GM12873 (cell line): ENCODE measurements around the gene SEZ6.

Source experiments
- CTCF ChIP-seq: IDR thresholded peaks from 2 replicates; pipeline ENCODE4 v1.5.1; 2012; ENCODE audit warnings: low read depth, mild to moderate bottlenecking, moderate library complexity, low read length, control low read depth; ENCODE audit not compliant: insufficient read depth; ENCODE audit errors: missing control alignments

SEZ6 gene

GRCh38 chr17:29005936-29006511 is at the start of gene SEZ6:
Gene SEZ6 (minus strand): TSS chr17:29006033. CDS start chr17:29005869, 164 bp downstream.
- no peak for TF ChIP-seq CTCF

GRCh38 chr17:29054835-29055234 is 49.0 kb upstream of the SEZ6 start:
- no peak for TF ChIP-seq CTCF

GRCh38 chr17:29051731-29052130 is 45.9 kb upstream of the SEZ6 start:
- TF ChIP-seq CTCF, result no peak

GRCh38 chr17:29051194-29051593 is 45.4 kb upstream of the SEZ6 start:
- TF ChIP-seq CTCF, result no peak

GRCh38 chr17:29050176-29050575 is 44.3 kb upstream of the SEZ6 start:
- TF ChIP-seq CTCF, result no peak

- no peak for TF ChIP-seq CTCF
Observed at GRCh38 chr17:29049541-29050145, 43.8 kb upstream of the SEZ6 start.

- TF ChIP-seq CTCF, result no peak
Observed at GRCh38 chr17:29048440-29049368, 42.9 kb upstream of the SEZ6 start.
